Measurements from ENCODE around the gene B3GALNT2. TPM values are rescaled to one million over a fixed set of nuclear protein-coding genes. Genes with fewer than 3 reads are reported as not detected.
"Not testable (repeated sequence)": the region's sequence is repeated elsewhere in the genome, so short reads cannot be mapped to it uniquely, and the experiment has no call there.

B3GALNT2 gene
- polyA plus RNA-seq, 2 donors, result 3.7 to 7.0 TPM

GRCh38 chr1:235485558-235485957 lies 18.7 kb downstream of the B3GALNT2 start:
- Histone ChIP-seq H3K36me3 (ENCODE audit: control insufficient read depth in 2 of 2, insufficient read depth in 2 of 2, low read length in 1 of 2) (peaks cover 2 to 6% of the 10 kb centered on the region in 2 donors), H3K27me3 (ENCODE audit: control insufficient read depth in 1 of 2, insufficient read depth in 2 of 2, low read length in 2 of 2) (no peaks in the 10 kb centered on the region), H3K27ac (ENCODE audit: low read depth in 2 of 2, low read length in 1 of 2) (no peak overlapping the region), H3K9me3 (ENCODE audit: control insufficient read depth in 2 of 2, insufficient read depth in 1 of 2, low read depth in 1 of 2, low read length in 1 of 2) (peaks cover 0 to 2% of the 10 kb centered on the region in 2 donors), H3K4me1 (ENCODE audit: control insufficient read depth in 2 of 2, insufficient read depth in 2 of 2, low read length in 1 of 2) (no peaks in the 10 kb centered on the region), H3K4me3 (ENCODE audit: low read depth in 1 of 2, low read length in 2 of 2) (no peak overlapping the region)
- WGBS, 2 donors, result 96 to 99% methylated on average over 2 of the region's 2 CpGs

GRCh38 chr1:235483090-235483489 lies 21.2 kb downstream of the B3GALNT2 start:
- H3K27me3 ChIP-seq (ENCODE audit: control insufficient read depth in 1 of 2, insufficient read depth in 2 of 2, low read length in 2 of 2), result no peaks in the 10 kb centered on the region
- H3K4me1 ChIP-seq (ENCODE audit: control insufficient read depth in 2 of 2, insufficient read depth in 2 of 2, low read length in 1 of 2), result no peaks in the 10 kb centered on the region
- 97 to 99% methylated on average over 5 of the region's 5 CpGs for WGBS, 2 donors
- H3K9me3 ChIP-seq (ENCODE audit: control insufficient read depth in 2 of 2, insufficient read depth in 1 of 2, low read depth in 1 of 2, low read length in 1 of 2), result peaks cover 0 to 2% of the 10 kb centered on the region in 2 donors
- no peak overlapping the region for H3K27ac ChIP-seq (ENCODE audit: low read depth in 2 of 2, low read length in 1 of 2)
- peaks cover 9% of the 10 kb centered on the region in 2 donors for H3K36me3 ChIP-seq (ENCODE audit: control insufficient read depth in 2 of 2, insufficient read depth in 2 of 2, low read length in 1 of 2)
- no peak overlapping the region for H3K4me3 ChIP-seq (ENCODE audit: low read depth in 1 of 2, low read length in 2 of 2)

GRCh38 chr1:235473806-235474205 lies 30.4 kb downstream of the B3GALNT2 start:
- Histone ChIP-seq H3K36me3 (ENCODE audit: control insufficient read depth in 2 of 2, insufficient read depth in 2 of 2, low read length in 1 of 2) (peaks cover 0 to under 1% of the 10 kb centered on the region in 2 donors), H3K27ac (ENCODE audit: low read depth in 2 of 2, low read length in 1 of 2) (no peak overlapping the region), H3K27me3 (ENCODE audit: control insufficient read depth in 1 of 2, insufficient read depth in 2 of 2, low read length in 2 of 2) (no peaks in the 10 kb centered on the region), H3K4me3 (ENCODE audit: low read depth in 1 of 2, low read length in 2 of 2) (no peak overlapping the region), H3K9me3 (ENCODE audit: control insufficient read depth in 2 of 2, insufficient read depth in 1 of 2, low read depth in 1 of 2, low read length in 1 of 2) (no peaks in the 10 kb centered on the region), H3K4me1 (ENCODE audit: control insufficient read depth in 2 of 2, insufficient read depth in 2 of 2, low read length in 1 of 2) (no peaks in the 10 kb centered on the region)
- WGBS, 2 donors, result 73 to 85% methylated on average over 1 of the region's 1 CpG

GRCh38 chr1:235470741-235471439 lies 33.4 kb downstream of the B3GALNT2 start:
- Histone ChIP-seq H3K27ac (ENCODE audit: low read depth in 2 of 2, low read length in 1 of 2) (no peak overlapping the region), H3K27me3 (ENCODE audit: control insufficient read depth in 1 of 2, insufficient read depth in 2 of 2, low read length in 2 of 2) (no peaks in the 10 kb centered on the region), H3K4me3 (ENCODE audit: low read depth in 1 of 2, low read length in 2 of 2) (no peak overlapping the region), H3K4me1 (ENCODE audit: control insufficient read depth in 2 of 2, insufficient read depth in 2 of 2, low read length in 1 of 2) (no peaks in the 10 kb centered on the region), H3K36me3 (ENCODE audit: control insufficient read depth in 2 of 2, insufficient read depth in 2 of 2, low read length in 1 of 2) (no peaks in the 10 kb centered on the region), H3K9me3 (ENCODE audit: control insufficient read depth in 2 of 2, insufficient read depth in 1 of 2, low read depth in 1 of 2, low read length in 1 of 2) (no peaks in the 10 kb centered on the region)
- 80 to 83% methylated on average over 6 of the region's 6 CpGs for whole genome bisulfite sequencing, 2 donors

GRCh38 chr1:235469897-235470296 lies 34.4 kb downstream of the B3GALNT2 start:
- H3K4me3 ChIP-seq (ENCODE audit: low read depth in 1 of 2, low read length in 2 of 2); H3K27me3 ChIP-seq (ENCODE audit: control insufficient read depth in 1 of 2, insufficient read depth in 2 of 2, low read length in 2 of 2); H3K36me3 ChIP-seq (ENCODE audit: control insufficient read depth in 2 of 2, insufficient read depth in 2 of 2, low read length in 1 of 2); H3K9me3 ChIP-seq (ENCODE audit: control insufficient read depth in 2 of 2, insufficient read depth in 1 of 2, low read depth in 1 of 2, low read length in 1 of 2); H3K27ac ChIP-seq (ENCODE audit: low read depth in 2 of 2, low read length in 1 of 2); H3K4me1 ChIP-seq (ENCODE audit: control insufficient read depth in 2 of 2, insufficient read depth in 2 of 2, low read length in 1 of 2): not testable (repeated sequence)
- WGBS, 2 donors, result 91 to 98% methylated on average over 2 of the region's 2 CpGs

GRCh38 chr1:235468970-235469369 lies 35.3 kb downstream of the B3GALNT2 start:
- Histone ChIP-seq H3K27me3 (ENCODE audit: control insufficient read depth in 1 of 2, insufficient read depth in 2 of 2, low read length in 2 of 2) (no peaks in the 10 kb centered on the region), H3K36me3 (ENCODE audit: control insufficient read depth in 2 of 2, insufficient read depth in 2 of 2, low read length in 1 of 2) (no peaks in the 10 kb centered on the region), H3K4me1 (ENCODE audit: control insufficient read depth in 2 of 2, insufficient read depth in 2 of 2, low read length in 1 of 2) (no peaks in the 10 kb centered on the region), H3K9me3 (ENCODE audit: control insufficient read depth in 2 of 2, insufficient read depth in 1 of 2, low read depth in 1 of 2, low read length in 1 of 2) (no peaks in the 10 kb centered on the region), H3K4me3 (ENCODE audit: low read depth in 1 of 2, low read length in 2 of 2) (no peak overlapping the region), H3K27ac (ENCODE audit: low read depth in 2 of 2, low read length in 1 of 2) (no peak overlapping the region)
- 62 to 73% methylated on average over 4 of the region's 4 CpGs for WGBS, 2 donors

GRCh38 chr1:235468004-235468403 lies 36.2 kb downstream of the B3GALNT2 start:
- Histone ChIP-seq H3K27ac (ENCODE audit: low read depth in 2 of 2, low read length in 1 of 2) (no peak overlapping the region), H3K4me3 (ENCODE audit: low read depth in 1 of 2, low read length in 2 of 2) (no peak overlapping the region), H3K27me3 (ENCODE audit: control insufficient read depth in 1 of 2, insufficient read depth in 2 of 2, low read length in 2 of 2) (no peaks in the 10 kb centered on the region), H3K36me3 (ENCODE audit: control insufficient read depth in 2 of 2, insufficient read depth in 2 of 2, low read length in 1 of 2) (no peaks in the 10 kb centered on the region), H3K4me1 (ENCODE audit: control insufficient read depth in 2 of 2, insufficient read depth in 2 of 2, low read length in 1 of 2) (no peaks in the 10 kb centered on the region), H3K9me3 (ENCODE audit: control insufficient read depth in 2 of 2, insufficient read depth in 1 of 2, low read depth in 1 of 2, low read length in 1 of 2) (no peaks in the 10 kb centered on the region)
- WGBS, 2 donors, result 73 to 85% methylated on average over 3 of the region's 3 CpGs

- H3K9me3 ChIP-seq (ENCODE audit: control insufficient read depth in 2 of 2, insufficient read depth in 1 of 2, low read depth in 1 of 2, low read length in 1 of 2), result no peaks in the 10 kb centered on the region
- WGBS, 2 donors, result 91 to 95% methylated on average over 3 of the region's 3 CpGs
- H3K4me3 ChIP-seq (ENCODE audit: low read depth in 1 of 2, low read length in 2 of 2), result no peak overlapping the region
- no peak overlapping the region for H3K27ac ChIP-seq (ENCODE audit: low read depth in 2 of 2, low read length in 1 of 2)
- H3K27me3 ChIP-seq (ENCODE audit: control insufficient read depth in 1 of 2, insufficient read depth in 2 of 2, low read length in 2 of 2), result no peaks in the 10 kb centered on the region
- no peaks in the 10 kb centered on the region for H3K4me1 ChIP-seq (ENCODE audit: control insufficient read depth in 2 of 2, insufficient read depth in 2 of 2, low read length in 1 of 2)
- H3K36me3 ChIP-seq (ENCODE audit: control insufficient read depth in 2 of 2, insufficient read depth in 2 of 2, low read length in 1 of 2), result no peaks in the 10 kb centered on the region
Observed at GRCh38 chr1:235465066-235465465, 39.2 kb downstream of the B3GALNT2 start.

- H3K4me1 ChIP-seq (ENCODE audit: control insufficient read depth in 2 of 2, insufficient read depth in 2 of 2, low read length in 1 of 2); H3K27ac ChIP-seq (ENCODE audit: low read depth in 2 of 2, low read length in 1 of 2); H3K9me3 ChIP-seq (ENCODE audit: control insufficient read depth in 2 of 2, insufficient read depth in 1 of 2, low read depth in 1 of 2, low read length in 1 of 2); H3K4me3 ChIP-seq (ENCODE audit: low read depth in 1 of 2, low read length in 2 of 2); H3K36me3 ChIP-seq (ENCODE audit: control insufficient read depth in 2 of 2, insufficient read depth in 2 of 2, low read length in 1 of 2); H3K27me3 ChIP-seq (ENCODE audit: control insufficient read depth in 1 of 2, insufficient read depth in 2 of 2, low read length in 2 of 2): not testable (repeated sequence)
- 97 to 100% methylated on average over 3 of the region's 3 CpGs for WGBS, 2 donors
Observed at GRCh38 chr1:235462832-235463231, 41.4 kb downstream of the B3GALNT2 start.

GRCh38 chr1:235461954-235462353 lies 42.3 kb downstream of the B3GALNT2 start:
- H3K4me3 ChIP-seq (ENCODE audit: low read depth in 1 of 2, low read length in 2 of 2), result no peak overlapping the region
- no peaks in the 10 kb centered on the region for H3K4me1 ChIP-seq (ENCODE audit: control insufficient read depth in 2 of 2, insufficient read depth in 2 of 2, low read length in 1 of 2)
- WGBS, 2 donors, result 87 to 89% methylated on average over 1 of the region's 1 CpG
- no peaks in the 10 kb centered on the region for H3K27me3 ChIP-seq (ENCODE audit: control insufficient read depth in 1 of 2, insufficient read depth in 2 of 2, low read length in 2 of 2)
- H3K9me3 ChIP-seq (ENCODE audit: control insufficient read depth in 2 of 2, insufficient read depth in 1 of 2, low read depth in 1 of 2, low read length in 1 of 2), result no peaks in the 10 kb centered on the region
- H3K27ac ChIP-seq (ENCODE audit: low read depth in 2 of 2, low read length in 1 of 2), result no peak overlapping the region
- peaks cover 0 to 3% of the 10 kb centered on the region in 2 donors for H3K36me3 ChIP-seq (ENCODE audit: control insufficient read depth in 2 of 2, insufficient read depth in 2 of 2, low read length in 1 of 2)
